GM23338 (cell line): ENCODE results near the gene RER1. TPM values are rescaled to one million over a fixed set of nuclear protein-coding genes. Genes with fewer than 3 reads are reported as not detected.

ENCODE experiments used
- ATAC-seq: fragments of 200-7000 bp; cut with Tn5 transposase; 3 replicates; pipeline ENCODE4 v1.9.1; 2020
- DNase-seq: peaks from one replicate; pipeline ENCODE4 v3.0.0-alpha.2; 2015; ENCODE audit warnings: low spot score
- H2AFZ ChIP-seq: fragments of 200-600 bp; sonication (generic); 2 replicates; pipeline ENCODE4 v1.8.0; 2016; ENCODE audit warnings: antibody characterized with exemption, mild to moderate bottlenecking, moderate library complexity
- H3F3A ChIP-seq: fragments of 200-600 bp; sonication (generic); replicated peaks from 2 replicates; pipeline ENCODE4 v1.8.0; 2017; ENCODE audit warnings: antibody characterized with exemption, mixed run types, low read depth
- H3K27ac ChIP-seq: fragments of 200-600 bp; sonication (generic); 2 replicates; pipeline ENCODE4 v1.6.1; 2016; ENCODE audit warnings: low read depth
- H3K27me3 ChIP-seq: fragments of 200-600 bp; sonication (generic); 2 replicates; pipeline ENCODE4 v1.8.0; 2016; ENCODE audit warnings: mild to moderate bottlenecking, mixed run types, moderate library complexity; ENCODE audit not compliant: insufficient read depth
- H3K36me3 ChIP-seq: fragments of 200-600 bp; sonication (generic); 2 replicates; pipeline ENCODE4 v1.8.0; 2016; ENCODE audit warnings: mild to moderate bottlenecking; ENCODE audit not compliant: insufficient read depth
- H3K4me1 ChIP-seq: fragments of 200-600 bp; sonication (generic); 2 replicates; pipeline ENCODE4 v1.8.0; 2016; ENCODE audit warnings: mild to moderate bottlenecking, moderate library complexity; ENCODE audit not compliant: insufficient read depth
- H3K4me2 ChIP-seq: fragments of 200-600 bp; sonication (generic); 2 replicates; pipeline ENCODE4 v1.7.1; 2017; ENCODE audit warnings: mixed run types
- H3K4me3 ChIP-seq: fragments of 200-600 bp; sonication (generic); 2 replicates; pipeline ENCODE4 v1.6.1; 2016; ENCODE audit warnings: mixed run types
- H3K79me2 ChIP-seq: fragments of 200-600 bp; sonication (generic); replicated peaks from 2 replicates; pipeline ENCODE4 v1.8.0; 2017; ENCODE audit warnings: mild to moderate bottlenecking; ENCODE audit not compliant: insufficient read depth
- H3K9me2 ChIP-seq: fragments of 200-600 bp; sonication (generic); 2 replicates; pipeline ENCODE4 v1.8.0; 2017; ENCODE audit not compliant: insufficient read depth
- H4K20me1 ChIP-seq: fragments of 200-600 bp; sonication (generic); replicated peaks from 2 replicates; pipeline ENCODE4 v1.8.0; 2017; ENCODE audit warnings: mild to moderate bottlenecking; ENCODE audit not compliant: insufficient read depth
- H3K27ac Mint-ChIP-seq: 2 replicates; pipeline ENCODE4 v1.8.0; 2020; ENCODE audit warnings: inconsistent platforms, mild to moderate bottlenecking, moderate library complexity, mixed read lengths
- H3K27me3 Mint-ChIP-seq: 3 replicates; pipeline ENCODE4 v1.8.0; 2022; ENCODE audit warnings: low read depth, mild to moderate bottlenecking, moderate library complexity, mixed read lengths, inconsistent platforms; ENCODE audit not compliant: insufficient read depth, poor library complexity
- H3K36me3 Mint-ChIP-seq: 3 replicates; pipeline ENCODE4 v1.8.0; 2021; ENCODE audit warnings: low read depth, mild to moderate bottlenecking, inconsistent platforms, moderate library complexity, mixed read lengths
- H3K4me1 Mint-ChIP-seq: 3 replicates; pipeline ENCODE4 v1.8.0; 2020; ENCODE audit warnings: mild to moderate bottlenecking, inconsistent platforms, mixed read lengths
- H3K4me3 Mint-ChIP-seq: 3 replicates; pipeline ENCODE4 v1.8.0; 2021; ENCODE audit warnings: moderate library complexity, mild to moderate bottlenecking, inconsistent platforms, mixed read lengths
- H3K9me3 Mint-ChIP-seq: 3 replicates; pipeline ENCODE4 v1.8.0; 2020; ENCODE audit warnings: moderate library complexity, mild to moderate bottlenecking, inconsistent platforms, mixed read lengths
- EZH2 ChIP-seq: fragments of 200-600 bp; sonication (generic); IDR thresholded peaks from one replicate; pipeline ENCODE4 v1.8.0; 2017; ENCODE audit warnings: antibody characterized with exemption, mild to moderate bottlenecking, low read depth; ENCODE audit not compliant: unreplicated experiment
- EZH2phosphoT487 ChIP-seq: fragments of 200-600 bp; sonication (generic); IDR thresholded peaks from one replicate; pipeline ENCODE4 v1.8.1; 2018; ENCODE audit warnings: antibody characterized with exemption; ENCODE audit not compliant: unreplicated experiment
- JUNB ChIP-seq: IDR thresholded peaks from one replicate; pipeline ENCODE4 v1.6.1; 2016; ENCODE audit warnings: antibody characterized with exemption; ENCODE audit not compliant: unreplicated experiment
- POLR2AphosphoS5 ChIP-seq: IDR thresholded peaks from 2 replicates; pipeline ENCODE4 v1.6.1; 2016; ENCODE audit warnings: antibody characterized with exemption, low read depth
- STAT1 ChIP-seq: IDR thresholded peaks from one replicate; pipeline ENCODE4 v1.6.1; 2016; ENCODE audit warnings: antibody characterized with exemption; ENCODE audit not compliant: unreplicated experiment
- ZNF114 ChIP-seq: fragments of 250-450 bp; sonication (Bioruptor Pico); IDR thresholded peaks from 2 replicates; pipeline ENCODE4 v1.5.0; 2020; ENCODE audit warnings: mild to moderate bottlenecking, moderate library complexity
- ZNF331 ChIP-seq: fragments of 250-450 bp; sonication (Bioruptor Pico); IDR thresholded peaks from 2 replicates; pipeline ENCODE4 v1.5.0; 2020; ENCODE audit warnings: low read depth, mild to moderate bottlenecking, moderate library complexity
- polyA plus RNA-seq: library from polyadenylated mRNA; unstranded; fragments of >200 nt; fragmentation: Nextera tagmentation; extraction: Ambion mirVana; gene quantifications from 2 replicates; pipeline ENCODE4 v1.2.1, GENCODE V29; 2016
- total RNA-seq: library from RNA; depleted of rRNA; stranded (reverse); fragments of >200 nt; shearing (Covaris generic); gene quantifications from 2 replicates; pipeline ENCODE4 v1.2.3, GENCODE V29; 2014
- TF ChIP-seq, protein P1 (sequence below): fragments of 250-450 bp; sonication (Bioruptor Pico); IDR thresholded peaks from 2 replicates; pipeline ENCODE4 v1.5.0; 2020; ENCODE audit warnings: mild to moderate bottlenecking, moderate library complexity
- TF ChIP-seq, protein P2 (sequence below): IDR thresholded peaks from 2 replicates; pipeline ENCODE4 v1.6.1; 2016; ENCODE audit warnings: antibody characterized with exemption
- TF ChIP-seq, protein P3 (sequence below), 2 experiments: fragments of 200-600 bp in 1 of 2; sonication (generic) in 1 of 2; conservative IDR thresholded peaks; 2 replicates each; pipeline versions ENCODE4 v1.5.1 to v1.6.1; 2016 to 2017; ENCODE audit warnings: antibody characterized with exemption in 2 of 2, low read depth in 2 of 2, mild to moderate bottlenecking in 2 of 2, moderate library complexity in 1 of 2

The RER1 gene
- total and polyA plus RNA-seq, 2 experiments from 2014 or later = 58.4 to 99.5 TPM

DNA sequence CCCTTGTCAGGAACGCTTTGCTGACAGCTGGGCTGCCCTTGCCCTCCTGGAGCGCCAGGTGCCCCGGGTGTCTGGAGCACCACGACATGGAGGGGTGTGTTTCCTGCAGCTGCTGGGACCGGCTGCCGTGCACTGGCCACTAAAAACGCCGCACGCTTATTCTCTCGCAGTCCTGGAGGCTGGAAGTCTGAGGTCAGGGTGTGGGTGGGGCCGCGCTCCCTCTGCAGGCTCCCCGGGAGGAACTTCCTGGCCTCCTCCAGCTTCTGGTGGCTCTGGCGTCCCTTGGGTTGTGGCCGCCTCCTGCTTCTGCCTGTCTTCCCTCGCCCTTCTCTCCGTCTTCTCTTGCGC, 56.4 kb downstream of the RER1 start:
- H3K27ac ChIP-seq = no peak overlapping the region
- Mint-ChIP-seq H3K4me3 (no peak overlapping the region; the same call in 2 of the 3 replicates), H3K36me3 (no peaks in the 10 kb centered on the region), H3K27me3 (peaks cover 4% of the 10 kb centered on the region), H3K4me1 (peaks cover 15% of the 10 kb centered on the region), H3K27ac (no peak overlapping the region), H3K9me3 (no peaks in the 10 kb centered on the region)
- H2AFZ ChIP-seq = peak overlapping the region; percentile 47; the same call in 1 of the 2 replicates
- DNase-seq (no peak), ATAC-seq (no peak)
- H3K4me2 ChIP-seq = no peak overlapping the region
- no peak overlapping the region for H3K4me3 ChIP-seq
- H3F3A ChIP-seq = no peaks in the 10 kb centered on the region
- H3K4me1 ChIP-seq = no peaks in the 10 kb centered on the region
- H3K79me2 ChIP-seq = no peaks in the 10 kb centered on the region
- peaks cover 10% of the 10 kb centered on the region for H3K27me3 ChIP-seq
- no peak for TF ChIP-seq ZNF114 (CRISPR knock-in tag)
- TF ChIP-seq EZH2phosphoT487 = no peak
- TF ChIP-seq EZH2 = no peak
- TF ChIP-seq ZNF331 (CRISPR knock-in tag) = no peak
- no peak for TF ChIP-seq POLR2AphosphoS5
- TF ChIP-seq, protein P1, sequence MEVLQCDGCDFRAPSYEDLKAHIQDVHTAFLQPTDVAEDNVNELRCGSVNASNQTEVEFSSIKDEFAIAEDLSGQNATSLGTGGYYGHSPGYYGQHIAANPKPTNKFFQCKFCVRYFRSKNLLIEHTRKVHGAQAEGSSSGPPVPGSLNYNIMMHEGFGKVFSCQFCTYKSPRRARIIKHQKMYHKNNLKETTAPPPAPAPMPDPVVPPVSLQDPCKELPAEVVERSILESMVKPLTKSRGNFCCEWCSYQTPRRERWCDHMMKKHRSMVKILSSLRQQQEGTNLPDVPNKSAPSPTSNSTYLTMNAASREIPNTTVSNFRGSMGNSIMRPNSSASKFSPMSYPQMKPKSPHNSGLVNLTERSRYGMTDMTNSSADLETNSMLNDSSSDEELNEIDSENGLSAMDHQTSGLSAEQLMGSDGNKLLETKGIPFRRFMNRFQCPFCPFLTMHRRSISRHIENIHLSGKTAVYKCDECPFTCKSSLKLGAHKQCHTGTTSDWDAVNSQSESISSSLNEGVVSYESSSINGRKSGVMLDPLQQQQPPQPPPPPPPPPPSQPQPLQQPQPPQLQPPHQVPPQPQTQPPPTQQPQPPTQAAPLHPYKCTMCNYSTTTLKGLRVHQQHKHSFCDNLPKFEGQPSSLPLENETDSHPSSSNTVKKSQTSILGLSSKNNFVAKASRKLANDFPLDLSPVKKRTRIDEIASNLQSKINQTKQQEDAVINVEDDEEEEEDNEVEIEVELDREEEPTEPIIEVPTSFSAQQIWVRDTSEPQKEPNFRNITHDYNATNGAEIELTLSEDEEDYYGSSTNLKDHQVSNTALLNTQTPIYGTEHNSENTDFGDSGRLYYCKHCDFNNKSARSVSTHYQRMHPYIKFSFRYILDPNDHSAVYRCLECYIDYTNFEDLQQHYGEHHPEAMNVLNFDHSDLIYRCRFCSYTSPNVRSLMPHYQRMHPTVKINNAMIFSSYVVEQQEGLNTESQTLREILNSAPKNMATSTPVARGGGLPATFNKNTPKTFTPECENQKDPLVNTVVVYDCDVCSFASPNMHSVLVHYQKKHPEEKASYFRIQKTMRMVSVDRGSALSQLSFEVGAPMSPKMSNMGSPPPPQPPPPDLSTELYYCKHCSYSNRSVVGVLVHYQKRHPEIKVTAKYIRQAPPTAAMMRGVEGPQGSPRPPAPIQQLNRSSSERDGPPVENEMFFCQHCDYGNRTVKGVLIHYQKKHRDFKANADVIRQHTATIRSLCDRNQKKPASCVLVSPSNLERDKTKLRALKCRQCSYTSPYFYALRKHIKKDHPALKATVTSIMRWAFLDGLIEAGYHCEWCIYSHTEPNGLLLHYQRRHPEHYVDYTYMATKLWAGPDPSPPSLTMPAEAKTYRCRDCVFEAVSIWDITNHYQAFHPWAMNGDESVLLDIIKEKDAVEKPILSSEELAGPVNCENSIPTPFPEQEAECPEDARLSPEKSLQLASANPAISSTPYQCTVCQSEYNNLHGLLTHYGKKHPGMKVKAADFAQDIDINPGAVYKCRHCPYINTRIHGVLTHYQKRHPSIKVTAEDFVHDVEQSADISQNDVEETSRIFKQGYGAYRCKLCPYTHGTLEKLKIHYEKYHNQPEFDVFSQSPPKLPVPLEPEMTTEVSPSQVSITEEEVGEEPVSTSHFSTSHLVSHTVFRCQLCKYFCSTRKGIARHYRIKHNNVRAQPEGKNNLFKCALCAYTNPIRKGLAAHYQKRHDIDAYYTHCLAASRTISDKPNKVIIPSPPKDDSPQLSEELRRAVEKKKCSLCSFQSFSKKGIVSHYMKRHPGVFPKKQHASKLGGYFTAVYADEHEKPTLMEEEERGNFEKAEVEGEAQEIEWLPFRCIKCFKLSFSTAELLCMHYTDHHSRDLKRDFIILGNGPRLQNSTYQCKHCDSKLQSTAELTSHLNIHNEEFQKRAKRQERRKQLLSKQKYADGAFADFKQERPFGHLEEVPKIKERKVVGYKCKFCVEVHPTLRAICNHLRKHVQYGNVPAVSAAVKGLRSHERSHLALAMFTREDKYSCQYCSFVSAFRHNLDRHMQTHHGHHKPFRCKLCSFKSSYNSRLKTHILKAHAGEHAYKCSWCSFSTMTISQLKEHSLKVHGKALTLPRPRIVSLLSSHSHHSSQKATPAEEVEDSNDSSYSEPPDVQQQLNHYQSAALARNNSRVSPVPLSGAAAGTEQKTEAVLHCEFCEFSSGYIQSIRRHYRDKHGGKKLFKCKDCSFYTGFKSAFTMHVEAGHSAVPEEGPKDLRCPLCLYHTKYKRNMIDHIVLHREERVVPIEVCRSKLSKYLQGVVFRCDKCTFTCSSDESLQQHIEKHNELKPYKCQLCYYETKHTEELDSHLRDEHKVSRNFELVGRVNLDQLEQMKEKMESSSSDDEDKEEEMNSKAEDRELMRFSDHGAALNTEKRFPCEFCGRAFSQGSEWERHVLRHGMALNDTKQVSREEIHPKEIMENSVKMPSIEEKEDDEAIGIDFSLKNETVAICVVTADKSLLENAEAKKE (CRISPR knock-in tag) = no peak
- TF ChIP-seq, protein P2, sequence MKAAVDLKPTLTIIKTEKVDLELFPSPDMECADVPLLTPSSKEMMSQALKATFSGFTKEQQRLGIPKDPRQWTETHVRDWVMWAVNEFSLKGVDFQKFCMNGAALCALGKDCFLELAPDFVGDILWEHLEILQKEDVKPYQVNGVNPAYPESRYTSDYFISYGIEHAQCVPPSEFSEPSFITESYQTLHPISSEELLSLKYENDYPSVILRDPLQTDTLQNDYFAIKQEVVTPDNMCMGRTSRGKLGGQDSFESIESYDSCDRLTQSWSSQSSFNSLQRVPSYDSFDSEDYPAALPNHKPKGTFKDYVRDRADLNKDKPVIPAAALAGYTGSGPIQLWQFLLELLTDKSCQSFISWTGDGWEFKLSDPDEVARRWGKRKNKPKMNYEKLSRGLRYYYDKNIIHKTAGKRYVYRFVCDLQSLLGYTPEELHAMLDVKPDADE = no peak
- no peak for TF ChIP-seq STAT1
- TF ChIP-seq, protein P3, sequence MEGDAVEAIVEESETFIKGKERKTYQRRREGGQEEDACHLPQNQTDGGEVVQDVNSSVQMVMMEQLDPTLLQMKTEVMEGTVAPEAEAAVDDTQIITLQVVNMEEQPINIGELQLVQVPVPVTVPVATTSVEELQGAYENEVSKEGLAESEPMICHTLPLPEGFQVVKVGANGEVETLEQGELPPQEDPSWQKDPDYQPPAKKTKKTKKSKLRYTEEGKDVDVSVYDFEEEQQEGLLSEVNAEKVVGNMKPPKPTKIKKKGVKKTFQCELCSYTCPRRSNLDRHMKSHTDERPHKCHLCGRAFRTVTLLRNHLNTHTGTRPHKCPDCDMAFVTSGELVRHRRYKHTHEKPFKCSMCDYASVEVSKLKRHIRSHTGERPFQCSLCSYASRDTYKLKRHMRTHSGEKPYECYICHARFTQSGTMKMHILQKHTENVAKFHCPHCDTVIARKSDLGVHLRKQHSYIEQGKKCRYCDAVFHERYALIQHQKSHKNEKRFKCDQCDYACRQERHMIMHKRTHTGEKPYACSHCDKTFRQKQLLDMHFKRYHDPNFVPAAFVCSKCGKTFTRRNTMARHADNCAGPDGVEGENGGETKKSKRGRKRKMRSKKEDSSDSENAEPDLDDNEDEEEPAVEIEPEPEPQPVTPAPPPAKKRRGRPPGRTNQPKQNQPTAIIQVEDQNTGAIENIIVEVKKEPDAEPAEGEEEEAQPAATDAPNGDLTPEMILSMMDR (conservative IDR thresholded peaks at IDR 0.05; ENCODE audit: low read depth in 2 of 2) = no peak
- TF ChIP-seq JUNB = no peak
- no peaks in the 10 kb centered on the region for H4K20me1 ChIP-seq
- no peaks in the 10 kb centered on the region for H3K9me2 ChIP-seq
- H3K36me3 ChIP-seq = no peaks in the 10 kb centered on the region
